NCI-H82 treated with DMSO at 0.1 percent for 48 hours (cell line): Measurements from ENCODE around the gene BRIP1.
"Not testable (repeated sequence)": the region's sequence is repeated elsewhere in the genome, so short reads cannot be mapped to it uniquely, and the experiment has no call there.

Experiments
- DNase-seq: peaks from one replicate; lab custom pipeline; 2025; ENCODE audit not compliant: unreplicated experiment; lab: John Stamatoyannopoulos, UW

The BRIP1 gene

GRCh38 chr17:61702450-61702849 lies 160.9 kb downstream of the BRIP1 start:
- DNase-seq, result no peak

DNA sequence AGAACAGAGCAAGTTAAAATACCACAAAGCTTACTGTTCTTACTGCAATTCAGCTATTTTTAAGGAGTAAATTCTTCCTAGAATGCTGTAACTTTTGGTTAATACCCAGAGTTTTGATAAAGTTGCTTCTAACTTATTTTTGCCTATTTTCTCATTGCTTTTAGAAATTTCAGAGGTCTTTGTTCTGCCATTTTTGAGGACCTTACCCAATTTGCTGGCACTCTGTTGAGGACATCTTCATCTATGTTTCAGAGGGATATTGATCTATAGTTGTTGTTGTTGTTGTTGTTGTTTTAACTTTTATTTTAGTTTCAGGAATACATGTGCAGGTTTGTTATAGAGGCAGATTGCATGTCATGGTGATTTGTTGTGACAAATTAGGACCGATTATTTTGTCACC lies 161.3 kb downstream of the BRIP1 start:
- DNase-seq, result no peak

- DNase-seq, result no peak
Observed at GRCh38 chr17:61701334-61701733, 162.0 kb downstream of the BRIP1 start.

GRCh38 chr17:61700252-61700651 lies 163.1 kb downstream of the BRIP1 start:
- no peak for DNase-seq

DNA sequence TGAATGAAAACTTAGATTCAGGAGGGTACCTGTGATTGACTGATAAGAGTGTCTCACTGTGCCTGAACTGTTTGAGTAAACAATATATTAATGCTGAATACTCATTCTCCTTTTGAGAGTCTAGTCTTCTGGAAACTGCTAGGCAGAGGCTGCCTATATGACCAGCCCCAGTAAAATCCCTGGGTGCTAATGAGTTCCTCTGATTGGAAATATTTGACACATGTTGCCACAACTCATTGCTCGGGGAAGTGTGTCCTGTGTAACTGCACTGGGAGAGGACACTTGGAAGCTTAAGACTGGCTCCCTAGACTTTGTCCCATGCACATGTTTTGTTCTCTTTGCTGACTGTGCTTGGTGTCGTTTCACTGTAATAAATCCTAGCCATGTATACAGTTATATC lies 163.6 kb downstream of the BRIP1 start:
- no peak for DNase-seq

DNA sequence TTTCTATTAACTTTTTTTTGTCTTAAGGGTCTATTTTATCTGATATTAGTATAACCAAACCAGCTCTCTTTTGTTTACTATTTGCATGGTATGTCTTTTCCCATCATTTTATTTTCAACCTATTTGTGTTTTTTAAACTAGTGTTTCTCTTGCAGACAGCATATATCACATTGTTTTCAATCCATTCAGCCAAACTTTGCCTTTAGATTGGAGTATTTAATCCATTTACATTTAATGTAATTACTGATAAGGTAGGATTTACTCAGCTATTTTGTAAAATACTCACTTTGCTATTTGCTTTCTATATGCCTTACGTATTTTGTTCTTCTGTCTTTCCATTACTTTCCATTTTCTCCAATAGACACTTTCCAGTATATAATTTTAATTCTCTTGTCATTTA lies 164.3 kb downstream of the BRIP1 start:
- DNase-seq, result no peak

DNA sequence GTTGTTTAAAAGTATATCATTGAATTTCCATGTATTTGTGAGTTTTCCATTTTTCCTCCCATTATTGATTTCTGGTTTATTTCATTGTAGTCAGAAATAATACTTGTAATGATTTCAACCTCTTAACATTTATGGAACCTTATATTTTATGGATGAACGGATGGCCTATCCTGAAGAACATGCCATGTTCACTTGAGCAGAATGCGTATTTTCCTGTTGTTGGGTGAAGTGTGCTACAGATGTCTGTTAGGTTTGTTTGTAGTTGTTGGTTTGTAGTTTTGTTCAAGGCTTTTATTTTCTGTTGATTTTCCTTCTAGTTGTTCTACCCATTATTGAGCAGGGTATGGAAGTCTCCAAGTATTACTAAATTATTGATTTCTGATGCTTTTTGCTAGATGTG lies 165.1 kb downstream of the BRIP1 start:
- DNase-seq, result no peak

DNA sequence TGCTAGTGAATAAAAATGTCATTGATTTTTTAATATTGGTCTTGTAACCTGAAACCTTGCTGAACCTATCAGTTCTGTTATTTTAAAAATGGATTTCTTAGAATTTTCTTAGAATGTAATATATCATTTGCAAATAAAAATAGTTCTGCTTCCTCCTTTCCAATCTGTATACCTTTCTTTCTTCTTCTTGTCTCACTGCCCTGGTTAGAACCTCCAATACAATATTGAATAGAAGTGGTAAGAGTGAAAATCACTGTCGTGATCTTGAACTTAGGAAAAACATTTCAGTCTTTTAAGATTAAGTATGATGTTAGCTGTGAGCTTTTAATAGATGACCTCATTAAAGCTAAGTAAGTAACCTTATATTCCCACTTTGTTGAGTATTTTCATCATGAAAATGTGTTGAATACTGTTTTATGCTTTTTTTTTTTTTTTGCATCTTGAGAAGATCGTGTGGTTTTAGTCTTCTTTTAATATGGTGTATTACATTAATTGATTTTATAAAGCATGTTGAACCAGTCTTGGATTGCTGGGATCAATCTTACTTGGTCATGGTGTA lies 167.5 kb downstream of the BRIP1 start:
- DNase-seq, result no peak

- no peak for DNase-seq
Observed at GRCh38 chr17:61694095-61694494, 169.2 kb downstream of the BRIP1 start.

DNA sequence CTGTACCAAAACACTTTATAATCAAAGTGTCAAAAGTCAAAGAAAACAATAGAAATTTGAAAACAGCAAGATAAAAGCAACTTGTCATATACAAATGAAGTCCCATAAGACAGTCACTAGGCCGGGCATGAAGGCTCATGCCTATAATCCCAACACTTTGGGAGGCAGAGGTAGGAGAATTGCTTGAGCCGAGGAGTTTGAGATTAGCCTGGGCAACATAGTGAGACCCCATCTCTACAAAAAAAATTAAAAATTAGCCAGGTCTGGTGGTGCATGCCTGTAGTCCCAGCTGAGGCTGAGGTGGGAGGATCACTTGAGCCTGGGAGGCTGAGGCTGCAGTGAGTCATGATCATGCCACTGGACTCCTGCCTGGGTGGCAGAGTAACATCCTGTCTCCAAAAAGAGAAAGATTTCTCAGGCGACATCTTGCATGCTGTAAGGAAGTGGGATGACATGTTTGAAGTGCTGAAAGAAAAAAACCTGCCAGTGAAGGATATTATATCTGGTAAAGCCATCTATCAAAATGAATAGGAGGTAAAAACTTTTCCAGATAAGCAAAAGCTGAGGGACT lies 173.6 kb downstream of the BRIP1 start:
- DNase-seq, result no peak

- DNase-seq, result no peak
Observed at GRCh38 chr17:61687769-61688168, 175.6 kb downstream of the BRIP1 start.

DNA sequence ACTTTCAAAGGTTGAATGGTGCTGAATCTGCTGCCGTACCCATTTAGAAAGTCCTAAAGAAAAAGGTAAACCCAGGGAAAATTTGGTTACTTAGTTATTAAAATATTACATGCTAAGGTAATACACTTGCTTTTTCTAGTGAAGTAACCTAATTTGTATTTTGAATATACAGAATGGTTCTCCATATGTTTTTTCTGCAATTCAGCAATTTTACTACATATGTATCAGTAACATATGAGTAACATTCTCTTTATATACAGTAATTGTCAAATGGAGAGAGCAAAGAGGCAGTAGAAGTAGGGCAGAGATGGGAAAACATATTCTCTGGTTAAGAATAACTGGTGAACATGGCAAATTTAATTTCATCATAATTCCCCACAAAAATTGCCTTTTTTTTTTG lies 177.2 kb downstream of the BRIP1 start:
- DNase-seq, result no peak

- DNase-seq, result no peak
Observed at GRCh38 chr17:61684818-61685217, 178.5 kb downstream of the BRIP1 start.

- no peak for DNase-seq
Observed at GRCh38 chr17:61684172-61684571, 179.2 kb downstream of the BRIP1 start.

GRCh38 chr17:61683466-61683865 lies 179.9 kb downstream of the BRIP1 start:
- DNase-seq, result no peak

GRCh38 chr17:61680921-61681320 lies 182.4 kb downstream of the BRIP1 start:
- no peak for DNase-seq

- DNase-seq, result no peak
Observed at GRCh38 chr17:61678339-61678738, 185.0 kb downstream of the BRIP1 start.

DNA sequence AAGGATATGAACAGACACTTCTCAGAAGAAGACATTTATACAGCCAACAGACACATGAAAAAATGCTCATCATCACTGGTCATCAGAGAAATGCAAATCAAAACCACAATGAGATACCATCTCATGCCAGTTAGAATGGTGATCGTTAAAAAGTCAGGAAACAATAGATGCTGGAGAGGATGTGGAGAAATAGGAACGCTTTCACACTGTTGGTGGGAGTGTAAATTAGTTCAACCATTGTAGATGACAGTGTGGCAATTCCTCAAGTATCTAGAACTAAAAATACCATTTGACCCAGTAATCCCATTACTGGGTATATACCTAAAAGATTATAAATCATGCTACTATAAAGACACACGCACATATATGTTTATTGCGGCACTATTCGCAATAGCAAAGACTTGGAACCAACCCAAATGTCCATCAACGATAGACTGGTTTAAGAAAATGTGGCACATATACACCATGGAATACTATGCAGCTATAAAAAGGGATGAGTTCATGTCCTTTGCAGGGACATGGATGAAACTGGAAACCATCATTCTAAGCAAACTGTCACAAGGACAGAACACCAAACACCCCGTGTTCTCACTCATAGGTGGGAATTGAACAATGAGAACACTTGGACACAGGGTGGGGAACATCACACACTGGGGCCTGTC lies 186.0 kb downstream of the BRIP1 start:
- DNase-seq, result not testable (repeated sequence)

DNA sequence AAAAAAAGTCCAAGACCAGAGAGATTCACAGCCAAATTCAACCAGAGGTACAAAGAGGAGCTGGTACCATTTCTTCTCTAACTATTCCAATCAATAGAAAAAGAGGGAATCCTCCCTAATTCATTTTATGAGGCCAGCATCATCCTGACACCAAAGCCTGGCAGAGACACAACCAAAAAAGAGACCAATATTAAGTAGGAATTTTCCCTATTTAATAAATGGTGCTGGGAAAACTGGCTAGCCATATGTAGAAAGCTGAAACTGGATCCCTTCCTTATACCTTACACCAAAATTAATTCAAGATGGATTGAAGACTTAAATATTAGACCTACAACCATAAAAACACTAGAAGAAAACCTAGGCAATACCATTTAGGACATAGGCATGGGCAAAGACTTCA lies 186.8 kb downstream of the BRIP1 start:
- DNase-seq, result not testable (repeated sequence)

- DNase-seq, result not testable (repeated sequence)
Observed at GRCh38 chr17:61674609-61675008, 188.7 kb downstream of the BRIP1 start.

DNA sequence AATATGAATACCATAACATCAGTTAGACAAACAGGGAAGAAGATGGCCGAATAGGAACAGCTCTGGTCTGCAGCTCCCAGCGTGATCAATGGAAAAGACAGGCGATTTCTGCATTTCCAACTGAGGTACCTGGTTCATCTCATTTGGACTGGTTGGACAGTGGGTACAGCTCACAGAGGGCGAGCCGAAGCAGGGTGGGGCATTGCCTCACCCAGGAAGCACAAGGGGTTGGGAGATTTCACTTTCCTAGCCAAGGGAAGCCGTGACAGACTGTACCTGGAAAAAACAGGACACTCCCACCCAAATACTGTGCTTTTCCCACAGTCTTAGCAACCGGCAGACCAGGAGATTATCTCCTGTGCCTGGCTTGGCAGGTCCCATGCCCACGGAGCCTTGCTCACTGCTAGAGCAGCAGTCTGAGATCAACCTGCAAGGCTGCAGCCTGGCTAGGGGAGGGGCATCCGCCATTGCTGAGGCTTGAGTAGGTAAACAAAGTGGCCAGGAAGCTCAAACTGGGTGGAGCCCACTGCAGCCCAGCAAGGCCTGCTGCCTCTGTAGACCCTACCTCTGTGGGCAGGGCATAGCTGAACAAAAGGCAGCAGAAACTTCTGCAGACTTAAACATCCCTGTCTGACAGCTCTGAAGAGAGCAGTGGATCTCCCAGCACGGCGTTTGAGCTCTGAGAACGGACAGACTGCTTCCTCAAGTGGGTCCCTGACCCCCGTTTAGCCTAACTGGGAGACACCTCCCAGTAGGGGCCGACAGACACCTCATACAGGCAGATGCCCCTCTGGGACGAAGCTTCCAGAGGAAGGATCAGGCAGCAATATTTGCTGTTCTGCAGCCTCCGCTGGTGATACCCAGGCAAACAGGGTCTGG lies 190.1 kb downstream of the BRIP1 start:
- not testable (repeated sequence) for DNase-seq

- no peak for DNase-seq
Observed at GRCh38 chr17:61672140-61672539, 191.2 kb downstream of the BRIP1 start.
